MM.1S (cell line): ENCODE results near the gene CEP104.

Source experiments
- DNase-seq: peaks from one replicate; pipeline ENCODE4 v3.0.0-alpha.2; 2015
- H2AFZ ChIP-seq: fragments of 300-600 bp; sonication (generic); 2 replicates; pipeline ENCODE4 v1.6.0; 2016; ENCODE audit warnings: antibody characterized with exemption, low read length
- H3F3A ChIP-seq: fragments of 300-600 bp; sonication (generic); 2 replicates; pipeline ENCODE4 v1.6.1; 2016; ENCODE audit warnings: mild to moderate bottlenecking, antibody characterized with exemption, low read length, moderate library complexity, mixed read lengths; ENCODE audit not compliant: insufficient read depth
- H3K27ac ChIP-seq: fragments of 300-600 bp; sonication (generic); 2 replicates; pipeline ENCODE4 v1.5.1; 2016; ENCODE audit warnings: mild to moderate bottlenecking, low read length
- H3K27me3 ChIP-seq: fragments of 300-600 bp; sonication (generic); replicated peaks from 2 replicates; pipeline ENCODE4 v1.6.0; 2016; ENCODE audit warnings: low read length; ENCODE audit not compliant: insufficient read depth
- H3K36me3 ChIP-seq: fragments of 300-600 bp; sonication (generic); replicated peaks from 2 replicates; pipeline ENCODE4 v1.6.1; 2016; ENCODE audit warnings: mild to moderate bottlenecking, low read length, mixed read lengths; ENCODE audit not compliant: insufficient read depth
- H3K4me1 ChIP-seq: fragments of 300-600 bp; sonication (generic); 2 replicates; pipeline ENCODE4 v1.6.1; 2016; ENCODE audit warnings: low read length, mixed read lengths
- H3K4me2 ChIP-seq: fragments of 300-600 bp; sonication (generic); 2 replicates; pipeline ENCODE4 v1.6.0; 2016; ENCODE audit warnings: low read depth, low read length
- H3K4me3 ChIP-seq: fragments of 300-600 bp; sonication (generic); 2 replicates; pipeline ENCODE4 v1.5.1; 2016; ENCODE audit warnings: low read length, mixed read lengths
- H3K79me2 ChIP-seq: fragments of 300-600 bp; sonication (generic); 2 replicates; pipeline ENCODE4 v1.6.1; 2016; ENCODE audit warnings: mixed run types, low read length, mixed read lengths
- H3K9ac ChIP-seq: fragments of 300-600 bp; sonication (generic); 2 replicates; pipeline ENCODE4 v1.6.1; 2016; ENCODE audit warnings: low read length, mixed read lengths
- H3K9me2 ChIP-seq: fragments of 300-600 bp; sonication (generic); replicated peaks from 2 replicates; pipeline ENCODE4 v1.6.1; 2016; ENCODE audit warnings: mild to moderate bottlenecking, low read length, mixed read lengths; ENCODE audit not compliant: insufficient read depth
- H3K9me3 ChIP-seq: fragments of 300-600 bp; sonication (generic); replicated peaks from 2 replicates; pipeline ENCODE4 v1.6.1; 2016; ENCODE audit warnings: mild to moderate bottlenecking, low read length, mixed read lengths; ENCODE audit not compliant: insufficient read depth
- H4K20me1 ChIP-seq: fragments of 300-600 bp; sonication (generic); 2 replicates; pipeline ENCODE4 v1.6.1; 2016; ENCODE audit warnings: mild to moderate bottlenecking, low read length, moderate library complexity, mixed read lengths; ENCODE audit not compliant: insufficient read depth
- EZH2 ChIP-seq: fragments of 300-600 bp; sonication (generic); optimal IDR thresholded peaks from 2 replicates; pipeline ENCODE3; 2017; ENCODE audit warnings: low read depth, mild to moderate bottlenecking, antibody characterized with exemption, low read length, mixed read lengths
- EZH2phosphoT487 ChIP-seq: fragments of 300-600 bp; sonication (generic); IDR thresholded peaks from 2 replicates; pipeline ENCODE4 v1.6.1; 2018; ENCODE audit warnings: antibody characterized with exemption, low read length
- TF ChIP-seq, protein P1 (sequence below): fragments of 300-600 bp; sonication (generic); IDR thresholded peaks from 2 replicates; pipeline ENCODE4 v1.5.1; 2016; ENCODE audit warnings: antibody characterized with exemption, low read length, mixed read lengths

CEP104 gene

DNA sequence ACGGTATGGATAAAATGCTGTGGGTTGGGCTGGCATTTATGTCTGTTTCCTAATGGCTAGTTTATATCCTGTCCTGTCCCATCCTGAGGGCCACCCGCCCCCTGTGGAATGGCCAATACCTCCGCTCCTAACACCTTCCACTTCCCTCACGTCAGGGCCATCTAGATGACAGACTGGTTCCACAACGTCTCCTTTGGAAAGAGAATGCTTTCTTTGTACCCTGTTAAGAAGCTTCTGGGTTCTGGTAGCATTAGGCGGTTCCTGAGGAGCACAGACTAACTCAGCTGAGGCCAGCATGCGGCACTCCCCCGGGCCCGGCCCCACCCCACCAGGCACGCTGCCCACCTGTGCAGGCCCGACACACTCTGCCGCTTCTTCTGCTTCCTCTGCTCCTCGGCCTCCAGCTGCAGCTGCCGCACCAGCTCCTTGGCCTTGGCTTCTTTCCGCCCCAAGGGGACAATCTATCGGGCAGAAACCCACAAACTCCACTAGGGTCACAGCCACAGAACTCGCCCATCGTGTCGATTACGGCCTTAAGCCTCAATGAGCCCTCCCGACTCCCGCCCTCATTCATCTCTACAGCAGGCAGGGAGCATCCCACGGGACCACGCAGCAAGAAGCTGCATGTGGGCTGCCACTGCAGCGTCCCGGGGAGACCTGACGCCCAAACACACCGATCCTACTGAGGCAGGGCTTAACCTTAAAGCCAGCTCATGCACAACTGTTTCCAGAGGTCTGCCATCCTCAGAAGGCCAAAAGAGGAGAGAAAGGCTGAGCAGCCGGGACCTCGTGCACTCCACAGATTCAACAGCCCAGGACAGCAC lies 73.1 kb downstream of the CEP104 start:
- H3K4me3 ChIP-seq = no peak overlapping the region
- no peaks in the 10 kb centered on the region for H3F3A ChIP-seq
- H3K9me3 ChIP-seq = no peaks in the 10 kb centered on the region
- 0 out of 2 replicates have a peak, but pooled peaks cover 11% of the 10 kb centered on the region for H3K36me3 ChIP-seq
- peaks cover 15% of the 10 kb centered on the region for H3K79me2 ChIP-seq
- TF ChIP-seq, protein P1, sequence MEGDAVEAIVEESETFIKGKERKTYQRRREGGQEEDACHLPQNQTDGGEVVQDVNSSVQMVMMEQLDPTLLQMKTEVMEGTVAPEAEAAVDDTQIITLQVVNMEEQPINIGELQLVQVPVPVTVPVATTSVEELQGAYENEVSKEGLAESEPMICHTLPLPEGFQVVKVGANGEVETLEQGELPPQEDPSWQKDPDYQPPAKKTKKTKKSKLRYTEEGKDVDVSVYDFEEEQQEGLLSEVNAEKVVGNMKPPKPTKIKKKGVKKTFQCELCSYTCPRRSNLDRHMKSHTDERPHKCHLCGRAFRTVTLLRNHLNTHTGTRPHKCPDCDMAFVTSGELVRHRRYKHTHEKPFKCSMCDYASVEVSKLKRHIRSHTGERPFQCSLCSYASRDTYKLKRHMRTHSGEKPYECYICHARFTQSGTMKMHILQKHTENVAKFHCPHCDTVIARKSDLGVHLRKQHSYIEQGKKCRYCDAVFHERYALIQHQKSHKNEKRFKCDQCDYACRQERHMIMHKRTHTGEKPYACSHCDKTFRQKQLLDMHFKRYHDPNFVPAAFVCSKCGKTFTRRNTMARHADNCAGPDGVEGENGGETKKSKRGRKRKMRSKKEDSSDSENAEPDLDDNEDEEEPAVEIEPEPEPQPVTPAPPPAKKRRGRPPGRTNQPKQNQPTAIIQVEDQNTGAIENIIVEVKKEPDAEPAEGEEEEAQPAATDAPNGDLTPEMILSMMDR = no peak
- no peak for TF ChIP-seq EZH2phosphoT487
- no peak for TF ChIP-seq EZH2
- H3K9ac ChIP-seq = no peak overlapping the region
- H3K4me1 ChIP-seq = no peaks in the 10 kb centered on the region
- DNase-seq = no peak
- H3K27ac ChIP-seq = no peak overlapping the region
- no peaks in the 10 kb centered on the region for H4K20me1 ChIP-seq
- H3K9me2 ChIP-seq = no peaks in the 10 kb centered on the region
- no peak overlapping the region for H3K4me2 ChIP-seq
- H2AFZ ChIP-seq = no peak overlapping the region
- H3K27me3 ChIP-seq = no peaks in the 10 kb centered on the region

DNA sequence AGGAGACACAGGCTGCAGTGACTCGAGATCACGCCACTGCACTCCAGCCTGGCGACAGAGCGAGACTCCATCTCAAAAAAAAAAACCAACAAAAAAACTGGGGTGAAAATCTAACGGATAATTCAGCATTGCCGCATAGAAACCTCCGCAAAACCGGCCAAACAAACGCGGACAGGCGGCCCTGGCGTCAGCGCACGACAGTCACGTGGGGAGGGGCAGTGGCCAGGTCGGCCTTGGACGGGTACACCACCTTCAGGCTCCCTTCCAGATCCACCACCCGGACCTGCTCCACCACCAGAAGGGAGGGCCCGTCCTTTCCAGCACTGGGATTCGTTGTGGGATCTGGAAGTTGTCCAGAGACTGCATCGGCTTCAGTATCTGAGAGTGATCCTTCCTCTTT lies 76.1 kb downstream of the CEP104 start:
- peaks cover 4% of the 10 kb centered on the region; the same call in 1 of the 2 replicates for H3K4me1 ChIP-seq
- 0 out of 2 replicates have a peak, but pooled peaks cover 6% of the 10 kb centered on the region for H3K36me3 ChIP-seq
- H3K9me2 ChIP-seq = no peaks in the 10 kb centered on the region

DNA sequence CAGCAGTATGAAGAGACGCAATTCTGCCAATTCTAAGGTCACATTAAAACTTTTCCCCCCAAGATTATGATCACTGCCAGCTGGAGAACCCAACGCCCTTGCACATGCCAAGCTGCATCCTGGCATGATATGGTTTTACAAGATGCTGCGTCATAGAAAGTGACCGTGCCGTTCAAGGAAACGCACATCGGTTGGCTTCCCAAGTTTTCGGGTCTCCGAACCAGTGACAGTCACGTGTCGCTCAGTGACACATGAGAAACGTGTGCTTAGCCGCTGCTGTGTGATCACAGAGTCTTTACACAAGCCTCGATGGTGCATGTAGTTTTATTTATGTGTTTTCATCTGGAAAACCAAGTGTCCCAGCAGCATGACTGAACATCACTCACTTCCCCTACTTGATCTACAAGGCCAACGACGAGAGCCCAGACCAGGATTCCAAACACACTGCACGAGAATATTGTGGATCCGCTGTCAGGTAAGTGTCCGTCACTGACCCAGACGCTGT lies 77.0 kb downstream of the CEP104 start:
- H3K4me1 ChIP-seq = peaks cover 13% of the 10 kb centered on the region
- no peaks in the 10 kb centered on the region for H3F3A ChIP-seq
- no peak overlapping the region for H3K4me2 ChIP-seq
- H3K9me3 ChIP-seq = no peaks in the 10 kb centered on the region
- no peak overlapping the region for H2AFZ ChIP-seq
- H3K9me2 ChIP-seq = no peaks in the 10 kb centered on the region
- H3K36me3 ChIP-seq = 0 out of 2 replicates have a peak, but pooled peaks cover 6% of the 10 kb centered on the region
- no peaks in the 10 kb centered on the region for H3K79me2 ChIP-seq
- no peak overlapping the region for H3K9ac ChIP-seq
- TF ChIP-seq, protein P1 = no peak
- TF ChIP-seq EZH2phosphoT487 (no peak), EZH2 (no peak)
- DNase-seq = no peak
- no peaks in the 10 kb centered on the region for H3K27me3 ChIP-seq
- H3K4me3 ChIP-seq = no peak overlapping the region
- H4K20me1 ChIP-seq = no peaks in the 10 kb centered on the region
- no peak overlapping the region for H3K27ac ChIP-seq

More for the DNA sequence above, 76.1 kb downstream of the CEP104 start:
- Histone ChIP-seq H3K4me2 (no peak overlapping the region), H3K9me3 (no peaks in the 10 kb centered on the region), H3K27me3 (no peaks in the 10 kb centered on the region), H3K4me3 (no peak overlapping the region), H2AFZ (no peak overlapping the region), H4K20me1 (no peaks in the 10 kb centered on the region), H3F3A (no peaks in the 10 kb centered on the region), H3K79me2 (no peaks in the 10 kb centered on the region), H3K9ac (no peak overlapping the region), H3K27ac (no peak overlapping the region)
- DNase-seq = no peak
- TF ChIP-seq, protein P1 = no peak
- TF ChIP-seq EZH2phosphoT487 = no peak
- TF ChIP-seq EZH2 = no peak
